Nephron progenitor cell (in vitro differentiated cells): ENCODE measurements around the gene SORL1.

Experiments used
- DNase-seq: peaks from one replicate; pipeline ENCODE4 v3.0.0; 2021
- H3K27ac Mint-ChIP-seq: 2 replicates; pipeline ENCODE4 v1.8.0; 2021; ENCODE audit warnings: mild to moderate bottlenecking, moderate library complexity, mixed read lengths
- H3K27me3 Mint-ChIP-seq: 2 replicates; pipeline ENCODE4 v1.8.0; 2021; ENCODE audit warnings: mild to moderate bottlenecking, low read depth, mixed read lengths; ENCODE audit not compliant: poor library complexity
- H3K36me3 Mint-ChIP-seq: 2 replicates; pipeline ENCODE4 v1.8.0; 2021; ENCODE audit warnings: low read depth, mixed read lengths
- H3K4me1 Mint-ChIP-seq: 2 replicates; pipeline ENCODE4 v1.8.0; 2021; ENCODE audit warnings: mixed read lengths
- H3K4me3 Mint-ChIP-seq: 2 replicates; pipeline ENCODE4 v1.8.0; 2021; ENCODE audit warnings: mild to moderate bottlenecking, moderate library complexity, mixed read lengths
- H3K9me3 Mint-ChIP-seq: 2 replicates; pipeline ENCODE4 v1.8.0; 2021; ENCODE audit warnings: mild to moderate bottlenecking, moderate library complexity, mixed read lengths
- CTCF ChIP-seq: fragments of 200-600 bp; sonication (generic); IDR thresholded peaks from 2 replicates; pipeline ENCODE4 v1.5.0; 2021; ENCODE audit warnings: antibody characterized with exemption

The SORL1 gene

GRCh38 chr11:121643479-121644186 lies 191.5 kb downstream of the SORL1 start:
- no peak for TF ChIP-seq CTCF
- H3K4me1 Mint-ChIP-seq, result no peaks in the 10 kb centered on the region
- no peak for DNase-seq
- H3K36me3 Mint-ChIP-seq, result no peaks in the 10 kb centered on the region
- H3K4me3 Mint-ChIP-seq, result no peak overlapping the region
- peaks cover 9% of the 10 kb centered on the region for H3K27me3 Mint-ChIP-seq
- H3K9me3 Mint-ChIP-seq, result no peaks in the 10 kb centered on the region
- no peak overlapping the region for H3K27ac Mint-ChIP-seq

- Mint-ChIP-seq H3K27me3 (peaks cover 14% of the 10 kb centered on the region), H3K4me3 (no peak overlapping the region), H3K27ac (no peak overlapping the region), H3K4me1 (no peaks in the 10 kb centered on the region), H3K9me3 (no peaks in the 10 kb centered on the region), H3K36me3 (no peaks in the 10 kb centered on the region)
- DNase-seq, result no peak
- no peak for TF ChIP-seq CTCF
Observed at GRCh38 chr11:121644187-121644512, 192.0 kb downstream of the SORL1 start.

GRCh38 chr11:121645001-121645400 lies 192.9 kb downstream of the SORL1 start:
- no peaks in the 10 kb centered on the region for H3K36me3 Mint-ChIP-seq
- TF ChIP-seq CTCF, result no peak
- no peak for DNase-seq
- no peak overlapping the region for H3K4me3 Mint-ChIP-seq
- H3K4me1 Mint-ChIP-seq, result peaks cover 7% of the 10 kb centered on the region
- no peak overlapping the region for H3K27ac Mint-ChIP-seq
- H3K27me3 Mint-ChIP-seq, result peaks cover 18% of the 10 kb centered on the region
- H3K9me3 Mint-ChIP-seq, result no peaks in the 10 kb centered on the region

GRCh38 chr11:121645596-121645995 lies 193.5 kb downstream of the SORL1 start:
- Mint-ChIP-seq H3K9me3 (no peaks in the 10 kb centered on the region), H3K4me1 (peaks cover 12% of the 10 kb centered on the region), H3K27me3 (peaks cover 18% of the 10 kb centered on the region), H3K27ac (no peak overlapping the region), H3K4me3 (no peak overlapping the region), H3K36me3 (no peaks in the 10 kb centered on the region)
- TF ChIP-seq CTCF, result no peak
- no peak for DNase-seq

- H3K9me3 Mint-ChIP-seq, result no peaks in the 10 kb centered on the region
- no peak overlapping the region for H3K27ac Mint-ChIP-seq
- H3K36me3 Mint-ChIP-seq, result no peaks in the 10 kb centered on the region
- H3K4me1 Mint-ChIP-seq, result peaks cover 19% of the 10 kb centered on the region
- no peak for DNase-seq
- H3K4me3 Mint-ChIP-seq, result no peak overlapping the region
- TF ChIP-seq CTCF, result no peak
- H3K27me3 Mint-ChIP-seq, result peaks cover 21% of the 10 kb centered on the region
Observed at GRCh38 chr11:121648306-121648705, 196.2 kb downstream of the SORL1 start.

- Mint-ChIP-seq H3K9me3 (no peaks in the 10 kb centered on the region), H3K4me3 (no peak overlapping the region), H3K27ac (no peak overlapping the region), H3K36me3 (no peaks in the 10 kb centered on the region), H3K4me1 (peaks cover 34% of the 10 kb centered on the region), H3K27me3 (peaks cover 21% of the 10 kb centered on the region)
- no peak for TF ChIP-seq CTCF
- DNase-seq, result no peak
Observed at GRCh38 chr11:121649798-121650197, 197.7 kb downstream of the SORL1 start.
